Left lung (tissue), 10 donors: ENCODE results near the gene ZNF211. TPM values are rescaled to one million over a fixed set of nuclear protein-coding genes. Genes with fewer than 3 reads are reported as not detected.

Experiments used
- ATAC-seq: fragments of 200-7000 bp; cut with Tn5 transposase; one replicate; pipeline ENCODE4 v1.9.1; 2020; ENCODE audit warnings: moderate library complexity
- DNase-seq, 4 donors: peaks; one replicate each; pipeline ENCODE4 v3.0.0-alpha.2; 2013 to 2020
- H3K27ac ChIP-seq, 2 donors: fragments of 200-600 bp; sonication (generic) in 1 of 2; one replicate each; pipeline versions ENCODE4 v1.5.0 to v1.8.0; 2020 to 2021
- H3K27me3 ChIP-seq, 2 donors: fragments of 200-600 bp; sonication (generic) in 1 of 2; one replicate each; pipeline versions ENCODE4 v1.5.0 to v1.8.0; 2020 to 2021
- H3K36me3 ChIP-seq, 2 donors: fragments of 200-600 bp; sonication (generic) in 1 of 2; one replicate each; pipeline versions ENCODE4 v1.5.0 to v1.8.0; 2020 to 2021
- H3K4me1 ChIP-seq, 2 donors: fragments of 200-600 bp; one replicate each; pipeline ENCODE4 v1.8.0; 2021
- H3K4me3 ChIP-seq, 2 donors: fragments of 200-600 bp; sonication (generic) in 1 of 2; one replicate each; pipeline versions ENCODE4 v1.5.0 to v1.8.0; 2020 to 2021; ENCODE audit warnings: mild to moderate bottlenecking in 1 of 2
- H3K9me3 ChIP-seq, 2 donors: fragments of 200-600 bp; sonication (generic) in 1 of 2; one replicate each; pipeline versions ENCODE4 v1.5.0 to v1.8.0; 2020 to 2021
- intact Hi-C, 2 donors: fragments of 100-400 bp; cut with DNase I; formaldehyde crosslinking; loops; one replicate each; pipeline versions ENCODE4 v1.11.2 to v1.14.2; 2022
- polyA plus RNA-seq, 6 donors: library from polyadenylated mRNA; unstranded; fragments of 120-200 nt; gene quantifications; one replicate each; pipeline ENCODE4 v1.2.1, GENCODE V29; 2013; ENCODE audit not compliant: insufficient read length in 6 of 6
- total RNA-seq, 2 donors: library from RNA; stranded (reverse); fragmentation: NEBNext Ultra II Directional; extraction: Animal tissue kit (Norgen Biotek cat#: 25700); gene quantifications; one replicate each; pipeline ENCODE4 v1.2.1, GENCODE V29; 2021
- TF ChIP-seq, protein P1 (sequence below), 2 donors: fragments of 200-600 bp; sonication (generic) in 1 of 2; IDR thresholded peaks; one replicate each; pipeline versions ENCODE4 v1.5.0 to v1.8.0; 2021; ENCODE audit warnings: antibody characterized with exemption in 2 of 2
- donor health status: DM: no; HTN: yes; CAD: no.
- donor health status: DM: no; HTN: no; CAD: no.

The ZNF211 gene
- total and polyA plus RNA-seq, 8 donors: 12.5 to 49.4 (median 39.2) TPM

DNA sequence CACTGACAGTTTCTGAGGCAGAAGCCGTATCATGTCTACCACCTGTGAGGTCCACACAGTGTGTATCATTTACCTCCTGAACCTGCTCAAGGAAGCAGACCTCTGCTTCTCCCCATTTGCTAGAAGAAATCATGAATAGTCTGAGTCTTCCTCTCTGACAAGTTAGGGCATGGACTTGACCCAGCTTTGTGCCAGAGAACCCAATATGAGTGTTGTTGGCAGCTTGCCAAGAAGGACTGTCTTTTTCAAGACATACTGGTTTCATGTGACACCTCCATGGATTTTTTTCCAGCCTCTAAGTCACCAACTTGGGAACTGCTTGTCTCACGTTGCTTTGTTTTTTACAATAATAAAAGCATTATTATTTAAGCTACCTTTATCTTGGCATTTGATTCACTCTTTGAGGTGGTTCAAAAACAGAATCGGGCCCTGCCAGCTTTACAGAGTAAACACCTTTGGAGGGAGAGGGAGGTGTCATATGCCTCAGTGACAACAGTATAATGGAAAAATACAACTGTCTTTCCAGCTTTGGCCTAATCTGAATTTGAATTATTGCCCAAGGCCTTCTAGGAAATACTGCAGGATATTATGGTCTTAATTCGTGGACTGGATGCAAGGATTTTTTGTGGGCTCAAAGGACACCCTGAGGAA lies 9.6 kb downstream of the ZNF211 start:
- Histone ChIP-seq H3K27ac (no peak overlapping the region), H3K4me3 (no peak overlapping the region), H3K4me1 (no peaks in the 10 kb centered on the region), H3K9me3 (peaks cover 0 to 92% of the 10 kb centered on the region in 2 donors), H3K27me3 (no peaks in the 10 kb centered on the region), H3K36me3 (peaks cover 8 to 60% of the 10 kb centered on the region in 2 donors)
- DNase-seq (no peak), ATAC-seq (no peak)
- TF ChIP-seq, protein P1, sequence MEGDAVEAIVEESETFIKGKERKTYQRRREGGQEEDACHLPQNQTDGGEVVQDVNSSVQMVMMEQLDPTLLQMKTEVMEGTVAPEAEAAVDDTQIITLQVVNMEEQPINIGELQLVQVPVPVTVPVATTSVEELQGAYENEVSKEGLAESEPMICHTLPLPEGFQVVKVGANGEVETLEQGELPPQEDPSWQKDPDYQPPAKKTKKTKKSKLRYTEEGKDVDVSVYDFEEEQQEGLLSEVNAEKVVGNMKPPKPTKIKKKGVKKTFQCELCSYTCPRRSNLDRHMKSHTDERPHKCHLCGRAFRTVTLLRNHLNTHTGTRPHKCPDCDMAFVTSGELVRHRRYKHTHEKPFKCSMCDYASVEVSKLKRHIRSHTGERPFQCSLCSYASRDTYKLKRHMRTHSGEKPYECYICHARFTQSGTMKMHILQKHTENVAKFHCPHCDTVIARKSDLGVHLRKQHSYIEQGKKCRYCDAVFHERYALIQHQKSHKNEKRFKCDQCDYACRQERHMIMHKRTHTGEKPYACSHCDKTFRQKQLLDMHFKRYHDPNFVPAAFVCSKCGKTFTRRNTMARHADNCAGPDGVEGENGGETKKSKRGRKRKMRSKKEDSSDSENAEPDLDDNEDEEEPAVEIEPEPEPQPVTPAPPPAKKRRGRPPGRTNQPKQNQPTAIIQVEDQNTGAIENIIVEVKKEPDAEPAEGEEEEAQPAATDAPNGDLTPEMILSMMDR (IDR thresholded peaks at IDR 0.05): no peak
- intact Hi-C loops: no loop called here

DNA sequence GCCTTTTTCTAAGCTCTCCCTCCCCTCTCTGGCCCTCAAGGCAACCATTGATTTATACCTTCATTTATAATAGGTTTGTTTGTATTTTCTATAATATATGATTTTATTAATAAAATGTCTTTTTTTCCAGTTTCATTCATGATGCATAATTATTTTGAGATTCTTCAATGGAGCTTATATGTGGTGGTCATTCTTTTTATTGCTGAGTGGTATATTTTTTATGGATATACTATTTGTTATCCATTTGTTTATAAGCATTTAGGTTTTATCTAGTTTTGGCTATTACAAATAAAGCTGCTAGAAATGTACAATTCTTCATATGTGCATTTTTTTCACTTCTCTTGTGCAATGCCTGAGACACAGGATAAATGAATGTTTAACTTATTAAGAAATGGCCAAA lies 10.8 kb downstream of the ZNF211 start:
- Histone ChIP-seq H3K9me3 (peaks cover 0 to 86% of the 10 kb centered on the region in 2 donors), H3K27me3 (no peaks in the 10 kb centered on the region), H3K36me3 (peaks cover 8 to 48% of the 10 kb centered on the region in 2 donors), H3K4me1 (no peaks in the 10 kb centered on the region), H3K27ac (no peak overlapping the region), H3K4me3 (no peak overlapping the region)
- TF ChIP-seq, protein P1 (IDR thresholded peaks at IDR 0.05): no peak
- no peak for DNase-seq
- intact Hi-C loops: no loop called here
- ATAC-seq: no peak

DNA sequence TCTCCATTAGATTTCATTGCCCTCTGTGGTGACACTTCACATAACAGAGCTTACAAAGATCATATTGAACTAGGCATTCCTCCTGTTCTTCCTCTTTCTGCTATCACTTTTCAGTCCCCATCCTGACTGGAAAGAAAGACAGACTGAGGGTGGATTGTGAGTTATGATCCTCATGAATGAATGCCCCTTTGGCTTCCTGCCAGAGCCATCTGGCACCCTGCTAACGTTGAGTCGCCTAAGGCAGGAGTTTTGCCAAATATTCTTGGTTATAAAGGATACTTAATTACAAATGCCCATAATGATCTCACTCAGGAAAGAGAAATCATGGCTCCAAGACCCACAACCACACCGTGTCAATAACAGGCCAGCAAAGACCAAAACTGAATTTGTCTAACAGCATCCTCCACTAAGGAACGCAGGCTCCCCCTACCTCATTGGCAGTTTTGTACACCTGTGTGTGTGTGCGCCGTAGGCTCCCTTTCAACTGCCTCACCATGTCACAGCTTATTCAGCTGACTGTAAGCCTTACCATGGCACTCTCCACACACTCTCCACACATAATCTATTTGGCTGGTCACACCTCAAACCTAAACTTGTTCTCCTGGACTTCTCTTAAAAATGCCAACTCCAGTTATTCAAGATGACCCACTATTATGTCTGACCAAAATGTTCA lies 15.5 kb downstream of the ZNF211 start:
- H3K4me3 ChIP-seq: no peak overlapping the region
- TF ChIP-seq, protein P1 (IDR thresholded peaks at IDR 0.05): no peak
- peaks cover 0 to under 1% of the 10 kb centered on the region in 2 donors for H3K36me3 ChIP-seq

DNA sequence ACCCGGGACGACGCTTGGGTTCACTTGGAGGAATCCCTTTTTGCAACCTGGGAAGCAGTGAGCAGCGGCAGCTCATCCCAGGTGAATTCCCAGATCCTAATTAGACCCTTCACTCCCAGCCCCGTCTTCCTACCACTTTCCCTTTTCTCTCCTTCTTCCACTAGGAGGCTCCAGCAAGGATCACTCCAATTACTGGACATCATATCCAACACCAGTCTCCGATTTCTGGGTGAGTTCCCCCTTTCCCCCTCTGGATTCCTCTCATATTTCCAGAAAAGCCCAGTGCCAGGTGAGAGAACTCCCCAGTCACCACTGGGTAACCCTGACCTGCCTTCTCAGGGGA lies 18.7 kb downstream of the ZNF211 start:
- peak overlapping the region in 1 of 2 donors; percentile 13 for H3K27ac ChIP-seq
- peak overlapping the region in 1 of 2 donors; percentile 19 for H3K4me3 ChIP-seq
- H3K9me3 ChIP-seq: peaks cover 0 to 66% of the 10 kb centered on the region in 2 donors
- no peaks in the 10 kb centered on the region for H3K4me1 ChIP-seq
- ATAC-seq (no peak), DNase-seq (no peak)
- no peaks in the 10 kb centered on the region for H3K36me3 ChIP-seq
- H3K27me3 ChIP-seq: no peaks in the 10 kb centered on the region
- TF ChIP-seq, protein P1 (IDR thresholded peaks at IDR 0.05): no peak
- intact Hi-C loops: no loop called here

More for the DNA sequence above, 15.5 kb downstream of the ZNF211 start:
- ATAC-seq: no peak
- Histone ChIP-seq H3K4me1 (no peaks in the 10 kb centered on the region), H3K27ac (no peak overlapping the region), H3K9me3 (peaks cover 0 to 71% of the 10 kb centered on the region in 2 donors), H3K27me3 (no peaks in the 10 kb centered on the region)
- DNase-seq: no peak
- intact Hi-C loops: no loop called here

DNA sequence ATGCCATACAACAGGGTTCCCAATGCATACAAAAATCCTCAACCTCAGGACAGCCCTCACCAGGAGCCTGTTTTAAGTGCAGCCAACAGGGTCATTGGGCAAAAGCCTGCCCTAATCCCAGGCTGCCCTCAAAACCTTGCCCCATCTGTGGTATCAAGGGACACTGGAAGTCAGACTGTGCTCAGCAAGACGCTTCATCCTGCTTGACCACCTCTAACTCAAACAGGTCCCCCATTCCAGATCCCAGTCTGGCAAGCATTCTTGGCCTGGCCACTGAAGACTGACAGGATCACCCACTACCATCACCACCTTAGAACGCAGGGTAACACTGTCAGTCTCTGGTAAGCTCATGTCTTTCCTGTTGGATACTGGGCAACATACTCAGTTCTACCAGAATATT lies 20.7 kb downstream of the ZNF211 start:
- no peaks in the 10 kb centered on the region for H3K27me3 ChIP-seq
- no peak overlapping the region for H3K27ac ChIP-seq
- no peak overlapping the region for H3K4me3 ChIP-seq
- no peak for DNase-seq
- TF ChIP-seq, protein P1 (IDR thresholded peaks at IDR 0.05): no peak
- no peaks in the 10 kb centered on the region for H3K36me3 ChIP-seq
- H3K9me3 ChIP-seq: peaks cover 0 to 53% of the 10 kb centered on the region in 2 donors
- intact Hi-C loops: no loop called here
- ATAC-seq: no peak
- H3K4me1 ChIP-seq: no peaks in the 10 kb centered on the region
